ENCODE measurements around the gene PNMA6E. TPM values are rescaled to one million over a fixed set of nuclear protein-coding genes. Genes with fewer than 3 reads are reported as not detected.

Gene PNMA6E
- total RNA-seq, 6 donors from 2014 or later = 0.09 to 0.44 (median 0.10) TPM; not detected in 3

GRCh38 chrX:153366878-153367538, 34.1 kb downstream of the PNMA6E start:
- 83 to 86% methylated on average over 5 of the region's 5 CpGs for WGBS, 2 donors
- no peaks in the 10 kb centered on the region for H3K36me3 ChIP-seq
- H3K27me3 ChIP-seq = no peaks in the 10 kb centered on the region
- H3K27ac ChIP-seq = no peak overlapping the region
- TF ChIP-seq POLR2AphosphoS5 (IDR thresholded peaks at IDR 0.05) = no peak
- TF ChIP-seq EP300 (IDR thresholded peaks at IDR 0.05) = no peak
- TF ChIP-seq POLR2A (IDR thresholded peaks at IDR 0.05) = no peak
- no peak for TF ChIP-seq CTCF (IDR thresholded peaks at IDR 0.05)
- H3K4me3 ChIP-seq = no peak overlapping the region
- DNase-seq = no peak
- no peak for ATAC-seq (ENCODE audit: low FRiP score in 2 of 2)
- H3K4me1 ChIP-seq = no peaks in the 10 kb centered on the region
- no peaks in the 10 kb centered on the region for H3K9me3 ChIP-seq

- Histone ChIP-seq H3K9me3 (no peaks in the 10 kb centered on the region), H3K4me3 (no peak overlapping the region), H3K36me3 (no peaks in the 10 kb centered on the region), H3K27me3 (no peaks in the 10 kb centered on the region), H3K4me1 (no peaks in the 10 kb centered on the region), H3K27ac (no peak overlapping the region)
- DNase-seq (no peak), ATAC-seq (ENCODE audit: low FRiP score in 2 of 2) (no peak)
- TF ChIP-seq EP300 (IDR thresholded peaks at IDR 0.05) = no peak
- TF ChIP-seq POLR2AphosphoS5 (IDR thresholded peaks at IDR 0.05) = no peak
- no peak for TF ChIP-seq POLR2A (IDR thresholded peaks at IDR 0.05)
- TF ChIP-seq CTCF (IDR thresholded peaks at IDR 0.05) = no peak
- WGBS, 2 donors = 71 to 81% methylated on average over 3 of the region's 3 CpGs
These were observed 35.0 kb downstream of the PNMA6E start for GRCh38 chrX:153366119-153366518.

GRCh38 chrX:153365670-153366069, 35.5 kb downstream of the PNMA6E start:
- Histone ChIP-seq H3K4me3 (no peak overlapping the region), H3K36me3 (no peaks in the 10 kb centered on the region), H3K4me1 (no peaks in the 10 kb centered on the region), H3K27ac (no peak overlapping the region), H3K27me3 (no peaks in the 10 kb centered on the region), H3K9me3 (no peaks in the 10 kb centered on the region)
- no peak for ATAC-seq (ENCODE audit: low FRiP score in 2 of 2)
- DNase-seq = no peak
- TF ChIP-seq EP300 (IDR thresholded peaks at IDR 0.05) = no peak
- TF ChIP-seq CTCF (IDR thresholded peaks at IDR 0.05) = no peak
- TF ChIP-seq POLR2AphosphoS5 (IDR thresholded peaks at IDR 0.05) = no peak
- no peak for TF ChIP-seq POLR2A (IDR thresholded peaks at IDR 0.05)
- WGBS, 2 donors = 78 to 91% methylated on average over 4 of the region's 4 CpGs

- Histone ChIP-seq H3K27ac (no peak overlapping the region), H3K9me3 (peaks cover 0 to 20% (median 0%) of the 10 kb centered on the region in 4 donors), H3K36me3 (no peaks in the 10 kb centered on the region), H3K4me1 (no peaks in the 10 kb centered on the region), H3K27me3 (no peaks in the 10 kb centered on the region), H3K4me3 (no peak overlapping the region)
- 45 to 54% methylated on average over 2 of the region's 2 CpGs for WGBS, 2 donors
- DNase-seq (no peak), ATAC-seq (ENCODE audit: low FRiP score in 2 of 2) (no peak)
- TF ChIP-seq EP300 (IDR thresholded peaks at IDR 0.05) (no peak), CTCF (IDR thresholded peaks at IDR 0.05) (no peak), POLR2AphosphoS5 (IDR thresholded peaks at IDR 0.05) (no peak), POLR2A (IDR thresholded peaks at IDR 0.05) (no peak)
These were observed 39.3 kb downstream of the PNMA6E start for GRCh38 chrX:153361781-153362397.

GRCh38 chrX:153357877-153358276, 43.3 kb downstream of the PNMA6E start:
- ATAC-seq (ENCODE audit: low FRiP score in 2 of 2) = no peak
- 100% methylated on average over 1 of the region's 1 CpG for WGBS, 2 donors
- Histone ChIP-seq H3K27ac (no peak overlapping the region), H3K9me3 (peaks cover 0 to 28% (median 0%) of the 10 kb centered on the region in 4 donors), H3K4me1 (no peaks in the 10 kb centered on the region), H3K27me3 (no peaks in the 10 kb centered on the region), H3K36me3 (no peaks in the 10 kb centered on the region), H3K4me3 (no peak overlapping the region)
- DNase-seq = no peak
- TF ChIP-seq CTCF (IDR thresholded peaks at IDR 0.05) (no peak), POLR2AphosphoS5 (IDR thresholded peaks at IDR 0.05) (no peak), EP300 (IDR thresholded peaks at IDR 0.05) (no peak), POLR2A (IDR thresholded peaks at IDR 0.05) (no peak)

Measured in upper lobe of left lung (tissue), 6 donors.